ENCODE results near the gene SPATA1.
A peak's percentile ranks its signal among the peaks of the same experiment; 100 is the strongest.

Gene SPATA1

GRCh38 chr1:84597011-84597410, 90.8 kb downstream of the SPATA1 start:
- DNase-seq: no peak

- no peak for DNase-seq
These were observed 92.2 kb downstream of the SPATA1 start for GRCh38 chr1:84598418-84598817.

GRCh38 chr1:84598846-84599741, 92.9 kb downstream of the SPATA1 start:
- peak; percentile 31 for DNase-seq

- no peak for DNase-seq
These were observed 94.6 kb downstream of the SPATA1 start for GRCh38 chr1:84600796-84601195.

GRCh38 chr1:84603223-84603622, 97.0 kb downstream of the SPATA1 start:
- DNase-seq: no peak

DNA sequence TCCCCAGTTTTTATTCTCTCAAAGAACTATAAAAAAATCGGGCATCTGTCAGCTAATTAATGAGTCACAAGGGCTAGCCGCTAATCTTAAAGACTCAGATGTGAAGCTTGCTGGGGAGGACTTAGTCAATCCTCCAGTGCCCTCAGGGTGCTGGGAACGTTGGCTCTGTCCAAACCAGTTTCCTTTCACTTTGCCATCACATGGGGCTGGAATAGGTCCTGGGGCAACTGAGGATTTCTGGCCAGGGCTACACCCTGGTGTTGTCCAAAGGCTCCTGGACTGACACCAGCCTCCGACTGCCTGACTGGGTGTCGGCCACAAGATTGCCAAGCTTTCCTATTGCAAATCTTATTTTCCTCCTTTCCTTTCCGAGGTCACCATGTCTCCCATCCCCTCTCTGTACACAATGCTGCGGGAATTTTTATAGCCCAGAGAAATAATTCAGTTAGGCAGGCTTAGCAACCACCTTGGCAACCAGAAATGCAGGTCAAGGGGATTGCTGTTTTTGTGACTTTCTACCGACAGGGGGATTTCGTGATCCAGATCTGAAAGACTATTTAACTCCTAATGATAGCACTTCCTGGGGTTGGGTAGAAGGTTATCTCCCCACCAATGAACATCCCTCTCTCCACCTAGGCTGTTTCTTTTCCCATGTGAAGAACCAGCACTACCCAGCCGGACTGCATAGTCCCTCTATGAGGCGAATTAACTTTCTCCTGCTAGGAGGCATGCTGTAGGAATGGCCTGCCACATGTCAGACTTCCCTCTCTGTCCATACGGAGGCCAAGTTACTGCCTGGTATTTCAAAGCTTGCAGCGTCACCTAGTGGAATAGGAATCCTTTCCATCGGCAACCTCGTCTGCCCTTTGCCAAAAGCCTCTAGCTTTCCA, 98.0 kb downstream of the SPATA1 start:
- DNase-seq: no peak

DNA sequence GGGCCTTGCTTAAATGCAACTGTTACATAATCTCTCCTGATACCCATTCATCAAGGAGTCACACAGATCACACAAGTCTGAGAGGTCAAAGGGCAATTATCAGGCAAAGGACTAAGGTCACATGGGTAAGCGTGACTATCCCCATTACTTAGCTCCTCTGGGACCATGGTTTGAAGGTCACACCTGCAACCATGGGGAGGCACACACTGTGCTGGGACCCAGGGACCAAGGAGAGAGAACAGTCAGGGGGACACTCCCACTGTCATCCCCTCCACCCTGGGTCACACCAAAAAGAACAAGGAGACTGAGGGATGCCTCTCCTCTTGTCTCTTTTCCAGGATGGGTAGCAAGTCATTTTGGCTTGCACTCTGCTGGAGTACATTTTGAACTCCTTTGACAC, 99.0 kb downstream of the SPATA1 start:
- no peak for DNase-seq

DNA sequence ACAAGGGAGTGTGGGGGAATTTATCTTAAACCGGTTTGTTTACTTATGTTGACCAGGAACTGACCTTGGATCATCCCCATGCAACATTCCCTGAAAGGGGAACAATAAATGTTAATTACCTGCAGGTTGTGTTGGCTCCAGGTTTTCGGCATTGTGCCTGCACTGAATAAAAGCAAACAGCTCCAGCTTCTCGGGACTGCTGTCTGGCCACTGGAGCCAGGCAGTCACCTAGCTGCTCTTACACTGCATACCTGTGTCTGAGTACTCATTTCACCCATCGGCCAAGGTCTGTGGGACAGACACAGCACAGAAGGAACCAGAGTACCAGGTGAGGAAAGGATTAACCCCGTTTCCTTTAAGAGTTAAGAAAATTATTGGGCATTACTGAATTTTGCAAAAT, 100.8 kb downstream of the SPATA1 start:
- DNase-seq: no peak

DNA sequence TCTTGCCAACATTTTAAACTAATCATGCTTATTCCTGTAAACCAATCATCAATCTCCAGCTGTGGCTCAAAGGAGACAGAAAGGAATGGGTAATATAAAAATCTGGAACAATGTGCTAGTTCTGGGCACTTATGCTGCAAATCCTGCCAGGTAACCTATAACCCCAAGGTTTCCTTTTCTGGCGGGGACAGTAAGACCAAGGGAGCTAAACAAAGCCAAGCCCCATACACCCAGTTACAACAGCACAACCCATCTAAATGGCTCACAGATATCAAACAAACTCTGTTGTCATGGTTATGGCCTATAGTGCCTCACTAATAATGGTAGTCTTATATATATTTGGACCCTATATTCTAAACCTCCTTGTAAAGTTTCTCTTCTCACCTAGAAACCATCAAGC, 104.9 kb downstream of the SPATA1 start:
- no peak for DNase-seq

- DNase-seq: no peak
These were observed 105.6 kb downstream of the SPATA1 start for GRCh38 chr1:84611796-84612195.

GRCh38 chr1:84613026-84613425, 106.8 kb downstream of the SPATA1 start:
- DNase-seq: no peak

GRCh38 chr1:84613887-84614286, 107.7 kb downstream of the SPATA1 start:
- DNase-seq: no peak

- DNase-seq: peak; percentile 29
These were observed 109.6 kb downstream of the SPATA1 start for GRCh38 chr1:84615790-84616189.
